Measurements from ENCODE around the gene SLC16A3.
"Not testable (repeated sequence)": the region's sequence is repeated elsewhere in the genome, so short reads cannot be mapped to it uniquely, and the experiment has no call there.

- not testable (repeated sequence) for TF ChIP-seq CTCF, POLR2A (IDR thresholded peaks at IDR 0.05)
Measured at GRCh38 chr17:82254096-82254495, 25.3 kb downstream of the SLC16A3 start.
